Measurements from ENCODE around the gene CACNA2D2. TPM values are rescaled to one million over a fixed set of nuclear protein-coding genes. Genes with fewer than 3 reads are reported as not detected.

Gene CACNA2D2
- total and polyA plus RNA-seq, 8 donors: 15.4 to 86.6 (median 30.2) TPM

DNA sequence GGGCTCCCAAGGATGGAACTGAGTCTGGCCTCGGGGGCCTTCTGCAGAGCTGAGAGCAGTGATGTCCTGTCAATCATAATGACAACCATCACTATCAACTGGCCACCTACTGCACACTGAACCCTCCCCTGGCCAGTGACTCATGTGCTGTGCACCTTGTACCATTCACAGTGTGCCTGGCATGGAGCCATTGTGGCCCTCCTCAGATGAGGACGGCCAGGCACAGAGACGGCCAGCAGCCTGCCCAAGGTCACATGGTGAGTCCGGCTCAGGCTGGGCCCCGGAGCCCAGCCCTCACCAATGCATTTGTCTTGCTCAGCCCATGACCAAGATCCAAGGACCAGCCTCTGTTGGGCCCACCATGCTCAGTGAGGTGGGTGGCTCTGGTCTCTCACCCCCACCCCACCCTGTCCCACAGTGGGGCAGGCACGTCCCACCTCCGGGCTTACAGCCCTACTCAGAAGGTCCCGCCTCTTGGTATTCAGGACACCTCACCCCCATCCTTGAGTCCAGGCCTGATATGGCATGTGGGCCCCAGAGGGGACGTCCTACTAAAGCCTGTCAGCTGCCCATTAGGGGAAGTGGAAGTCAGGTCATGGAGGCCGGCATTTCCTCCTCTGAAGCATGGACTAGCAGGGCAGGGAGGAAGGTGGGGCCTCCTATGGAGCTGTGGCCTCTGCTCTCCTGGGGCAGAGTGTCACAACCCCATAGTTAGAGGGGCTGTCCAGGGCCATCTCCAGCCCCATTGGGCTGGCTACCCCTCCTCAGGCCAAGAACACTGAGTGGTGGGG, 108.2 kb downstream of the CACNA2D2 start:
- peak in 1 of 4 donors; percentile 41 for DNase-seq
- intact Hi-C loops (cut with DNase I): no loop called here
- Histone ChIP-seq H3K4me1 (peaks cover 5 to 9% of the 10 kb centered on the region in 2 donors), H3K4me3 (no peak overlapping the region), H3K27me3 (no peaks in the 10 kb centered on the region), H3K36me3 (no peaks in the 10 kb centered on the region), H3K9me3 (no peaks in the 10 kb centered on the region), H3K27ac (no peak overlapping the region)
- ATAC-seq: peak; percentile 12
- TF ChIP-seq, protein P1, sequence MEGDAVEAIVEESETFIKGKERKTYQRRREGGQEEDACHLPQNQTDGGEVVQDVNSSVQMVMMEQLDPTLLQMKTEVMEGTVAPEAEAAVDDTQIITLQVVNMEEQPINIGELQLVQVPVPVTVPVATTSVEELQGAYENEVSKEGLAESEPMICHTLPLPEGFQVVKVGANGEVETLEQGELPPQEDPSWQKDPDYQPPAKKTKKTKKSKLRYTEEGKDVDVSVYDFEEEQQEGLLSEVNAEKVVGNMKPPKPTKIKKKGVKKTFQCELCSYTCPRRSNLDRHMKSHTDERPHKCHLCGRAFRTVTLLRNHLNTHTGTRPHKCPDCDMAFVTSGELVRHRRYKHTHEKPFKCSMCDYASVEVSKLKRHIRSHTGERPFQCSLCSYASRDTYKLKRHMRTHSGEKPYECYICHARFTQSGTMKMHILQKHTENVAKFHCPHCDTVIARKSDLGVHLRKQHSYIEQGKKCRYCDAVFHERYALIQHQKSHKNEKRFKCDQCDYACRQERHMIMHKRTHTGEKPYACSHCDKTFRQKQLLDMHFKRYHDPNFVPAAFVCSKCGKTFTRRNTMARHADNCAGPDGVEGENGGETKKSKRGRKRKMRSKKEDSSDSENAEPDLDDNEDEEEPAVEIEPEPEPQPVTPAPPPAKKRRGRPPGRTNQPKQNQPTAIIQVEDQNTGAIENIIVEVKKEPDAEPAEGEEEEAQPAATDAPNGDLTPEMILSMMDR (IDR thresholded peaks at IDR 0.05): no peak

DNA sequence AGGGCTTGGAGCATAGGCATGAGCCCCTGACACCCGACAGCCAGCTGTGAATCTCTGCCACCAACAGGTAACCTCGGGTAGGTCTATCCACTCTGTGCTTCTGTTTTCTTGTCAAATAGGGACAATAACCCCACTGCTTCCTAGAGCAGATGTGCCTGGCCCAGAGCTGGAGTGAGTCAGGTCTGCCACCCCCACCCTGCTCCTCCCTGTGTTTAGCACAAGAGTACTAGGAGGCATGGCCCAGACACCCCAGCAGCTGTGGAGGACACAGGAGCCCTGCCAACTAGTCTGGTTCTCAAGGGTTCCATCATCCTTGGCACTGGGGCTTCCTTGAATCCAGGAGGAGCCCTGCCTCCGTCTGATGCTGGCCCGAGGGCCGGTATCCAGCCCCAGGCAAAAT, 110.4 kb downstream of the CACNA2D2 start:
- Histone ChIP-seq H3K4me3 (no peak overlapping the region), H3K27ac (no peak overlapping the region), H3K36me3 (no peaks in the 10 kb centered on the region), H3K4me1 (peaks cover 5 to 9% of the 10 kb centered on the region in 2 donors), H3K27me3 (no peaks in the 10 kb centered on the region), H3K9me3 (no peaks in the 10 kb centered on the region)
- intact Hi-C loops (cut with DNase I): no loop called here
- ATAC-seq (no peak), DNase-seq (no peak)
- TF ChIP-seq, protein P1 (IDR thresholded peaks at IDR 0.05): no peak

DNA sequence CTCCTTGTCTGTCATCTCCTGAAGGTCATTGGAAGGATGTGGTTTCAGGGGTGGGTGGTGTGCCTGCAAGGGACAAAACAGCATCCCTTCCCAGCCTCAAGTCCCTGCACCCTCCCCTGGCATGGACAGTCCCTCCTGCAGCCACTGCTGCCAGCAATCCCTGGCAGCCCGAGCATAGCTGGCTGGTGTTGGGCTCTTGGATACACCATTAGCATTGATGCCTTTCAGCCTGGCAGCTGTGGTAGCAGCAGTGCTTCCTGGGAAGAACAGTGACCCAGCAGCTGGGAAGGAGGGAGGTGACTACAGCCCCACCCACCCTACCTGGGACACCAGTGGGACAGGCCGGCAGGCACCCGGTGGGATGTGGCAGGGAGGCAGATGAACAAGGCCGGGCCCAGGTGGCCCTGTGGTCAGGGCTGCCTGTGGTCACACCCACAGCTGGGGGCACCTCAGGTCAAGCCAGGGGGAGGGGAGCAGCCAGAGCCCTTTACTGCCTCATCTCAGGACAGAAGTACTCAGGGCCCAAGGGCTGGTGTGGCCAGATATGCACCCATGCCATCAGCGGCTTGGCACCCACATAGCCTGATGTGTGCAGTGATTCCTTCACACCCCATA, 111.2 kb downstream of the CACNA2D2 start:
- Histone ChIP-seq H3K9me3 (no peaks in the 10 kb centered on the region), H3K27ac (no peak overlapping the region), H3K27me3 (no peaks in the 10 kb centered on the region), H3K4me3 (no peak overlapping the region), H3K36me3 (no peaks in the 10 kb centered on the region), H3K4me1 (peaks cover 5 to 9% of the 10 kb centered on the region in 2 donors)
- DNase-seq (no peak), ATAC-seq (no peak)
- intact Hi-C loops (cut with DNase I): no loop called here
- TF ChIP-seq, protein P1 (IDR thresholded peaks at IDR 0.05): no peak

DNA sequence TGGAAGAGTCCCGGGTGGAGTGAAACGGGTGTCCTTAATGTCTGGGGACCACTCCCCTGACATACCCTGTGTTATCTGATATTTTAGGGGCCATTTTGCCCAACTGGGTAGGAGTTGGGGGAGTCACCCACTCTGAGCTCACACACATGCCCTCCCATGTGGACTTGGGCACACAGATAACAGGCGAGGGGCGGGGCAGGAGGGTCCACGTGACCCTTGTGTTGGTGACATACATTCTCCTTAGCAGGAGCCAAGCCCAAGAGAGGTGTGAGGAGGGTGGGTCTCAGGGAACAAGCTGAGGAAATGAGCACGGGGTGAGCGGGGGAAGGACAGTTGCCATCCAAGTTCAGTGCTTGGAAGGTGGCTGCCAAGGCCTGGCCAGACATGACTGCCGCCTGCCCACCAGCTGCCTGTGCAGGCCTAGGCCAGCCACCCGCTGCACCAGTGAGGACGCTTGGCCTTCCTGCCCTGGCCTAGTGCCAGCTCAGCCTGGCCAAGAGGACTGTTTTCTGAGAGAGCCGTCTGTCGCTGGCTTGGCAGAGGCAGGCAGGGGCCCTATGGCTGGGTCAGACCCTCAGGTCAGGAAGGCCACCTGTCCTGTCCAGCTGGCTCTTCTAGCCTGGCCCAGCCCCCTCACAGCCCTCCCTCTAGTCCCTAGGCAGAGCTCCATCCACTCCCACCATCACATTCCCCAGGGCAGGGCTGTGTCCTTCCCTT, 112.8 kb downstream of the CACNA2D2 start:
- intact Hi-C loops (cut with DNase I): no loop called here
- DNase-seq: peak in 1 of 4 donors; percentile 35
- Histone ChIP-seq H3K9me3 (no peaks in the 10 kb centered on the region), H3K36me3 (no peaks in the 10 kb centered on the region), H3K27me3 (no peaks in the 10 kb centered on the region), H3K27ac (no peak overlapping the region), H3K4me1 (peaks cover 5 to 9% of the 10 kb centered on the region in 2 donors), H3K4me3 (no peak overlapping the region)
- peak; percentile 46 for ATAC-seq
- TF ChIP-seq, protein P1 (IDR thresholded peaks at IDR 0.05): no peak

DNA sequence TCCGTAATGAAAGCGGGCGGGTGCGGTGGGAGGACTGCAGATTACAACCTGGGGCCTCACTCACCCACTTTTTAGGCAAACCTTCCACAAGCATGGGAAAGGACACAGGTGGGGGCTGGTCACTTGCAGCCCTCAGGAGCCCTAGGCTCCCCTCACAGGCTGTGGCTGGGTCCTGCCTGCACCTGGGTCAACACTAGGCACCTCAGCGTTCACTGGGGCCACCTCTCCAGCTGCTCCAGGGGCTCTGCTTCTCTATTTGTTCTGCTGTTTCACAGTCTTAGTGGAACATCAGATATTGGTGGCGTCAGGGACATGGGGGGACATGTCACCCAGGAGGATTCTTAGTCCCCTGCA, 114.0 kb downstream of the CACNA2D2 start:
- H3K9me3 ChIP-seq: no peaks in the 10 kb centered on the region
- H3K27me3 ChIP-seq: no peaks in the 10 kb centered on the region
- DNase-seq: no peak
- no peak for ATAC-seq
- H3K36me3 ChIP-seq: no peaks in the 10 kb centered on the region
- H3K27ac ChIP-seq: no peak overlapping the region
- peaks cover 5 to 9% of the 10 kb centered on the region in 2 donors for H3K4me1 ChIP-seq
- intact Hi-C loops (cut with DNase I): no loop called here
- H3K4me3 ChIP-seq: no peak overlapping the region
- TF ChIP-seq, protein P1 (IDR thresholded peaks at IDR 0.05): no peak
